ENCODE results near the gene TTC23. TPM values are rescaled to one million over a fixed set of nuclear protein-coding genes. Genes with fewer than 3 reads are reported as not detected.

TTC23 gene
- total and polyA plus RNA-seq, 2 donors (not counting 3 experiments of a cell fraction or from before 2014, with no cell fraction given) = 4.1 to 27.3 TPM

DNA sequence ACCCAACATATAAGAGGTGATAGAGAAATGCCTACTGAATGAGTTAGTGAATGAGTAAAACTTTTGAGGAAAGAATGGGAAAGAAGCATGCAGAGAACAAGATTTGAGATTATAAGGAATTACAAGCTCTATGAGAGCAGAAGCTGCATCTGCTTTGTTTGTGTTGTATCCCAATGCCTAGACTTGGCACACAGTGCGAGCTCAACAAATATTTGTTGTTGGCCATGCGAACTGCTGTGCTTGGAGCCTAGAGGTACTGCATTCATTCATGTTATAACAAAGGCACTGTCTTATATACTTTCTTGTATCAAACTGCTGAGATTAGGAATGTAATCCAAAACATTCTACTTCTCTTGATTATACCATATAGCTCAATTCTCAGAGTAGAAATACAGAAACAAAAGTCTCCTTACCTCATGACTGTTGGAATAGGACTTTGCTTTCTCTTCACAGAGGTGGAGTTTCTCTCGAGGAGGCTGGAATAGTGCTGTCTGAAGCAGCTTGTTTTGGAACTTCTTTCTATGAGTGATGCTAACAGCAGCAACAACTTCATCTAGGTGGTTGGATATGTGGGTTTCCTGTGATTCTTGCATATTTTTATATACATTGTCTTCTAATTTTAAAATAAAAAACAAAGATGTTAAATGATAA is 21.1 kb downstream of the TTC23 start:
- Histone ChIP-seq H3K9me1 (replicated peaks; ENCODE audit: control insufficient read depth, extremely low read depth, insufficient read depth, low read length) (no peaks in the 10 kb centered on the region), H3K9ac (replicated peaks; ENCODE audit: extremely low read depth, insufficient read depth, low read length) (no peak overlapping the region), H3K27me3 (ENCODE audit: control insufficient read depth in 2 of 2, insufficient read depth in 2 of 2, low read length in 2 of 2) (no peaks in the 10 kb centered on the region), H3K4me2 (ENCODE audit: insufficient read depth, low read length) (no peak overlapping the region), H3K36me3 (ENCODE audit: control insufficient read depth in 2 of 2, extremely low read depth in 1 of 2, insufficient read depth in 2 of 2, low read length in 2 of 2) (peaks cover 0 to 8% of the 10 kb centered on the region in 2 experiments), H3K9me3 (replicated peaks; ENCODE audit: control insufficient read depth, insufficient read depth, low read length) (no peaks in the 10 kb centered on the region), H4K20me1 (replicated peaks; ENCODE audit: control insufficient read depth, extremely low read depth, insufficient read depth, low read length) (no peaks in the 10 kb centered on the region), H3K4me3 (replicated peaks in 1 of 3; ENCODE audit: insufficient read depth in 1 of 3, low read depth in 1 of 3, low read length in 3 of 3) (no peak overlapping the region), H3K79me2 (ENCODE audit: control insufficient read depth, insufficient read depth, low read length) (no peaks in the 10 kb centered on the region), H3K27ac (ENCODE audit: insufficient read depth, low read depth, low read length) (no peak overlapping the region), H2AFZ (ENCODE audit: low read depth, low read length) (no peak overlapping the region), H3K4me1 (ENCODE audit: control insufficient read depth, extremely low read depth, insufficient read depth, low read length) (no peaks in the 10 kb centered on the region)
- dilution Hi-C loops (cut with MboI; ENCODE audit: extremely low pct_ligation_motif_present, low sequenced_read_pairs) (no loop called here), intact Hi-C loops (cut with micrococcal nuclease) (no loop called here)
- TF ChIP-seq POLR2A (IDR thresholded peaks at IDR 0.05; ENCODE audit: low read depth, low read length) (no peak), MYC (IDR thresholded peaks at IDR 0.05; ENCODE audit: low read depth, low read length) (no peak), EZH2 (IDR thresholded peaks at IDR 0.05; ENCODE audit: borderline replicate concordance, low read depth, low read length, severe bottlenecking) (no peak), POLR2AphosphoS5 (IDR thresholded peaks at IDR 0.05; ENCODE audit: insufficient read depth, low read depth, low read length) (no peak), MAX (IDR thresholded peaks at IDR 0.05; ENCODE audit: insufficient read depth, insufficient read length) (no peak), GATA2 (IDR thresholded peaks at IDR 0.05; ENCODE audit: insufficient read depth, insufficient read length, low read depth, low read length) (no peak), FOS (IDR thresholded peaks at IDR 0.05; ENCODE audit: borderline replicate concordance, insufficient read depth, low read length) (no peak), JUN (IDR thresholded peaks at IDR 0.05; ENCODE audit: borderline replicate concordance, insufficient read depth, insufficient read length, low read depth) (no peak), CTCF (IDR thresholded peaks at IDR 0.05; ENCODE audit: extremely low read depth in 1 of 2, insufficient read depth in 1 of 2, low read depth in 1 of 2, low read length in 2 of 2) (no peak)
- no peak for FAIRE-seq
- ChIA-PET POLR2A (interaction anchor here (0.6 kb wide), 1 partner anchor 711 kb away, joined by 5 read pairs; no protein-coding TSS in a partner anchor), CTCF (no interaction called here)
- BruUV-seq (replicated peaks) = no TSS peak
- DNase-seq (ENCODE audit: low read depth, low spot score) = no peak

Measured in endothelial cell of umbilical vein (primary cell).